G401.6 (cell line): ENCODE data around the gene GPR35.
"Not testable (repeated sequence)": the region's sequence is repeated elsewhere in the genome, so short reads cannot be mapped to it uniquely, and the experiment has no call there.

ENCODE experiments used
- FAIRE-seq: peaks from 2 replicates; lab custom pipeline; 2012; peaks lifted over from hg19 to GRCh38; lab: Jason Lieb, UNC

GPR35 gene

GRCh38 chr2:240662681-240663080 is 37.4 kb downstream of the GPR35 start:
- no peak for FAIRE-seq

- FAIRE-seq, result no peak
These were observed 38.4 kb downstream of the GPR35 start for GRCh38 chr2:240663546-240664190.

GRCh38 chr2:240664622-240665021 is 39.3 kb downstream of the GPR35 start:
- no peak for FAIRE-seq

GRCh38 chr2:240670402-240670801 is 45.1 kb downstream of the GPR35 start:
- no peak for FAIRE-seq

GRCh38 chr2:240670950-240671349 is 45.7 kb downstream of the GPR35 start:
- FAIRE-seq, result no peak

- FAIRE-seq, result no peak
These were observed 46.9 kb downstream of the GPR35 start for GRCh38 chr2:240672076-240672700.

- FAIRE-seq, result no peak
These were observed 47.5 kb downstream of the GPR35 start for GRCh38 chr2:240672701-240673190.

- FAIRE-seq, result not testable (repeated sequence)
These were observed 49.3 kb downstream of the GPR35 start for GRCh38 chr2:240674461-240675184.

GRCh38 chr2:240675345-240675744 is 50.1 kb downstream of the GPR35 start:
- FAIRE-seq, result peak; percentile 84

GRCh38 chr2:240678043-240678442 is 52.8 kb downstream of the GPR35 start:
- not testable (repeated sequence) for FAIRE-seq

- FAIRE-seq, result not testable (repeated sequence)
These were observed 53.6 kb downstream of the GPR35 start for GRCh38 chr2:240678909-240679308.

GRCh38 chr2:240680185-240680584 is 54.9 kb downstream of the GPR35 start:
- not testable (repeated sequence) for FAIRE-seq
